Measurements from ENCODE around the gene DMAC2.
"Not testable (repeated sequence)": the region's sequence is repeated elsewhere in the genome, so short reads cannot be mapped to it uniquely, and the experiment has no call there.

The DMAC2 gene

GRCh38 chr19:41422456-41422855 is 17.3 kb downstream of the DMAC2 start:
- no peak for DNase-seq

- DNase-seq = no peak
These were observed 17.7 kb downstream of the DMAC2 start for GRCh38 chr19:41421973-41422372.

- DNase-seq = no peak
These were observed 18.4 kb downstream of the DMAC2 start for GRCh38 chr19:41421314-41421713.

- peak; percentile 33 for DNase-seq
These were observed 19.4 kb downstream of the DMAC2 start for GRCh38 chr19:41420101-41420880.

- DNase-seq = no peak
These were observed 23.5 kb downstream of the DMAC2 start for GRCh38 chr19:41416194-41416674.

- no peak for DNase-seq
These were observed 24.5 kb downstream of the DMAC2 start for GRCh38 chr19:41415154-41415571.

- no peak for DNase-seq
These were observed 25.3 kb downstream of the DMAC2 start for GRCh38 chr19:41414461-41414860.

- no peak for DNase-seq
These were observed 25.8 kb downstream of the DMAC2 start for GRCh38 chr19:41413947-41414346.

- DNase-seq = no peak
These were observed 26.8 kb downstream of the DMAC2 start for GRCh38 chr19:41412953-41413352.

GRCh38 chr19:41411968-41412265 is 27.8 kb downstream of the DMAC2 start:
- DNase-seq = no peak

GRCh38 chr19:41411100-41411967 is 28.4 kb downstream of the DMAC2 start:
- DNase-seq = no peak

GRCh38 chr19:41410336-41411054 is 29.2 kb downstream of the DMAC2 start:
- no peak for DNase-seq

- DNase-seq = no peak
These were observed 30.4 kb downstream of the DMAC2 start for GRCh38 chr19:41409288-41409687.

- DNase-seq = not testable (repeated sequence)
These were observed 30.9 kb downstream of the DMAC2 start for GRCh38 chr19:41408846-41409245.

GRCh38 chr19:41408256-41408655 is 31.5 kb downstream of the DMAC2 start:
- no peak for DNase-seq

GRCh38 chr19:41407271-41407670 is 32.4 kb downstream of the DMAC2 start:
- no peak for DNase-seq

- DNase-seq = no peak
These were observed 33.9 kb downstream of the DMAC2 start for GRCh38 chr19:41405776-41406175.

- no peak for DNase-seq
These were observed 36.3 kb downstream of the DMAC2 start for GRCh38 chr19:41403181-41403970.

- no peak for DNase-seq
These were observed 37.7 kb downstream of the DMAC2 start for GRCh38 chr19:41402010-41402409.

GRCh38 chr19:41401483-41401882 is 38.2 kb downstream of the DMAC2 start:
- no peak for DNase-seq

- DNase-seq = no peak
These were observed 40.2 kb downstream of the DMAC2 start for GRCh38 chr19:41399525-41399924.

- DNase-seq = no peak
These were observed 40.6 kb downstream of the DMAC2 start for GRCh38 chr19:41399091-41399490.

GRCh38 chr19:41398598-41398997 is 41.1 kb downstream of the DMAC2 start:
- no peak for DNase-seq

Measured in CD4-positive, alpha-beta T cell treated with Interleukin-15 for 1 hour (primary cell).